ENCODE measurements around the gene SLC7A9. TPM values are rescaled to one million over a fixed set of nuclear protein-coding genes. Genes with fewer than 3 reads are reported as not detected.

SLC7A9 gene
- total RNA-seq, 6 donors from 2014 or later: 0.26 to 1.2 (median 0.44) TPM; not detected in 2

DNA sequence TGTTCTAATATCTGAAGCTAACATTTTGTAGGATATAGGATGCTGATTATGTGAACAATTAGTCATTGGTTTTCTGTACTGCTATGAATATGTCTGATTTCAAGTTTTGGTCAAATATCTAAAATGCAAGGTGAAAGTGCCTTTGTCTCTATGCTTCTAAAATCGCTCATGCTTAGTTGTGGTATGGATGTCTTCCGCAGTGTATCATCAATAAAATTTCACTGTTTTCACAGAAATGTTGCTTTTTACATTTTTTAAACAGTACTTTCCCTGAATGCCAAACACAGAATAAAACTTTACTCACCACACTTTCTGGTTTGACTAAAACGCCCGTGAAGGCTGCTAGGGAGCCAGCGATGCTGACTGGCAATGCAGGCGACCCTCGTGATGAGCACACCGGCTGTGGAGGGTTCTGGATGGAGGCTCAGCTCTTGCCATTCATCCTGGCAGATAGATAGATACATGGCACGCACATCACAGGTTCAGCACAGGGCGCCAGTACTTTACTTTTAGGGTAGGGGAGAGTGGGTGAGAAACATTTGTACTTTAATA is 40.1 kb downstream of the SLC7A9 start:
- ATAC-seq (ENCODE audit: low FRiP score in 2 of 2): no peak
- 91 to 94% methylated on average over 10 of the region's 10 CpGs for WGBS, 2 donors
- Histone ChIP-seq H3K9me3 (no peaks in the 10 kb centered on the region), H3K27me3 (no peaks in the 10 kb centered on the region), H3K27ac (no peak overlapping the region), H3K4me3 (no peak overlapping the region), H3K36me3 (no peaks in the 10 kb centered on the region), H3K4me1 (no peaks in the 10 kb centered on the region)
- TF ChIP-seq EP300 (IDR thresholded peaks at IDR 0.05) (no peak), POLR2AphosphoS5 (IDR thresholded peaks at IDR 0.05) (no peak), POLR2A (IDR thresholded peaks at IDR 0.05) (no peak)
- TF ChIP-seq, protein P1, sequence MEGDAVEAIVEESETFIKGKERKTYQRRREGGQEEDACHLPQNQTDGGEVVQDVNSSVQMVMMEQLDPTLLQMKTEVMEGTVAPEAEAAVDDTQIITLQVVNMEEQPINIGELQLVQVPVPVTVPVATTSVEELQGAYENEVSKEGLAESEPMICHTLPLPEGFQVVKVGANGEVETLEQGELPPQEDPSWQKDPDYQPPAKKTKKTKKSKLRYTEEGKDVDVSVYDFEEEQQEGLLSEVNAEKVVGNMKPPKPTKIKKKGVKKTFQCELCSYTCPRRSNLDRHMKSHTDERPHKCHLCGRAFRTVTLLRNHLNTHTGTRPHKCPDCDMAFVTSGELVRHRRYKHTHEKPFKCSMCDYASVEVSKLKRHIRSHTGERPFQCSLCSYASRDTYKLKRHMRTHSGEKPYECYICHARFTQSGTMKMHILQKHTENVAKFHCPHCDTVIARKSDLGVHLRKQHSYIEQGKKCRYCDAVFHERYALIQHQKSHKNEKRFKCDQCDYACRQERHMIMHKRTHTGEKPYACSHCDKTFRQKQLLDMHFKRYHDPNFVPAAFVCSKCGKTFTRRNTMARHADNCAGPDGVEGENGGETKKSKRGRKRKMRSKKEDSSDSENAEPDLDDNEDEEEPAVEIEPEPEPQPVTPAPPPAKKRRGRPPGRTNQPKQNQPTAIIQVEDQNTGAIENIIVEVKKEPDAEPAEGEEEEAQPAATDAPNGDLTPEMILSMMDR (IDR thresholded peaks at IDR 0.05): no peak
- DNase-seq: no peak

DNA sequence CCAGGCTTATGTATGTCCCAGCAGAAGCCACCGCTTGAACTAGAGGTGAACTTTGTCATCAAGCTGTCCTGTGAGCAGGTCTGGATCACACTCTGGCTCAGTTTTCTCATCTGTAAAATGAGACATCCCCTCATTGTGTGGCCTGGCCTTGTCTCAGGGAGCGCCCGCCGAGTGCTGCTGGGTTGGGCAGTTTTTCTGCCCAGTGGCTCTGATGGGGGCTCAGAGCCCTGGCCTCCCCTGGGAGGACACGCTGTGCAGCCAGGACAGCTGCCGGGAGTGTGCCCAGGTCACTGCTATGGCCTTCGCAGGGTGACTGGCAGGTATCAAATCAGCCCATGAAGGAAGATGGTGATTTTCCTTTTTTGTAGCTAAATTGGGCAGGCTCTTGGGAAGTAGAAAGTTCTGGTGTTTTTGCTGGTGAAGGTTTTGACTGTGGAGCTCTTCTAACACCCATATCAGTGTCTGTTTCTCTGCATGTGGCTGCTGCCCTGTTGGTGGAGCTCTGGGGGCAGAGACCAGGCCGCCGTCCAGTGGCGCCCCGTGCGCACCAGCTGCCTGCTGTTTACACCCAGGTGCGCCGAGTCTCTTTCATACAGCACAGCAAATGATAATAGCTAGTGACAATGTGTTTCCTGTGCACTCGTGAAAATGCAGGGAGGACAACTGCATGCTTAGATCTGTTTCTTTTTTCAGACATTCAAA is 40.8 kb downstream of the SLC7A9 start:
- no peaks in the 10 kb centered on the region for H3K27me3 ChIP-seq
- 77 to 90% methylated on average over 11 to 15 of the region's 15 CpGs for WGBS, 2 donors
- peak in 1 of 2 donors; percentile 71 for DNase-seq

DNA sequence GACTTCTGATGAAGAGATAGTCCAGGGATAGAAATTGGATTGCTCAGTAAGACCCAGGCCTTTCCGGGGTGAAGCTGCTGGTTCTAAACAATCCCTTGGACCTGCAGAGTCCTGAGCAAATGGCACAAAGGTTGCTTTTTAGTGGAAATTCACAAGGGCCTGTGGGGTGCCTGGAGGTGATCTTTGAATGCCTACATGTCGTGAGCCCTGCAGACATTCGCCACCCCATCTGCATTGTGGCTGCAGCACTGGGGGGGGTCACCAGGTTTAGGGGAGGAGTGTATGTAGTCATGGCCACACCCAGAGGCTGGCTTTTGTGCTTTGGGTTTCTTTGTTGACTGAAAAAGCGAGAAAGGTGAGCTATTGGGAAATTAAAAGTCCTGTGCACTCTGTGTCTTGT is 41.4 kb downstream of the SLC7A9 start:
- DNase-seq: no peak

More for the DNA sequence above, 40.8 kb downstream of the SLC7A9 start:
- Histone ChIP-seq H3K9me3 (no peaks in the 10 kb centered on the region), H3K4me3 (no peak overlapping the region), H3K27ac (no peak overlapping the region), H3K4me1 (no peaks in the 10 kb centered on the region), H3K36me3 (no peaks in the 10 kb centered on the region)
- TF ChIP-seq POLR2AphosphoS5 (IDR thresholded peaks at IDR 0.05) (no peak), POLR2A (IDR thresholded peaks at IDR 0.05) (no peak), EP300 (IDR thresholded peaks at IDR 0.05) (no peak)
- TF ChIP-seq, protein P1 (IDR thresholded peaks at IDR 0.05): no peak
- no peak for ATAC-seq (ENCODE audit: low FRiP score in 2 of 2)

DNA sequence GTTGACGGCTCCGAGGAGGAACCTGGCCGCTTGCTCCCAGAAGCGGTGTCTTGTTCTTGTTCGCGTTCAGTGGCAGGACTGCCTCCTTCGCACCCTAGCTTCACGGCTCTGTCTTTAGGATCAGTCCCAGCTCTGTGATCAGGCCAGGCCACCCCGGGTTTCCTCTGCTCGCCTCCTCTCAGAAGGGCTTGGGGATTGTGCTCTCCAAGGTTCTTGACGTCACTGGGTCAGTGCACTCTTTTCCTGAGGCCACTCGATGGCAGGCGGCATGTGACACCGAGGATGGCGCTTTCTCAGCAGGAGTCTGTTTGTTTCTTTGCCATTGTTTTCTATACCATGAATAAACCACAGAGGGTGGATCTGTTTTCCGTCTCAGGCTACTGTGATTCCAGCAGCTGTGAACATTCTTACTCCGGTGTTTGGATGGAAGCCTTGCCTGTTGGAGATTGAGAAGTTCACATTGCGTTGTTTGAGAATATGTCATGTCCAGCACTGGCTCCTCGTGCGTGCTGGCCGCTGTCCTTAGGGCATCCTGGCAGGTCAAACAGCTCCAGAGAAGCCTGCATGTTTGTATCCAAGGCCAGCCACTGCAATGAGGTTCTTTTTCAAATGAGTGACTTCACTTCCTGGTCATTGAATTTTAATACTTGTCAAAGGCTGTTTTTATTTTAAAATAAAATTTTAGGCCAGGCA is 44.5 kb downstream of the SLC7A9 start:
- Histone ChIP-seq H3K36me3 (no peaks in the 10 kb centered on the region), H3K27ac (no peak overlapping the region)
- WGBS, 2 donors: 41 to 49% methylated on average over 21 of the region's 21 CpGs

More for the DNA sequence above, 41.4 kb downstream of the SLC7A9 start:
- Histone ChIP-seq H3K36me3 (no peaks in the 10 kb centered on the region), H3K4me1 (no peaks in the 10 kb centered on the region), H3K27ac (no peak overlapping the region), H3K27me3 (no peaks in the 10 kb centered on the region), H3K4me3 (no peak overlapping the region), H3K9me3 (no peaks in the 10 kb centered on the region)
- ATAC-seq (ENCODE audit: low FRiP score in 2 of 2): no peak
- TF ChIP-seq, protein P1 (IDR thresholded peaks at IDR 0.05): no peak
- 88 to 89% methylated on average over 4 of the region's 4 CpGs for WGBS, 2 donors

More for the DNA sequence above, 44.5 kb downstream of the SLC7A9 start:
- TF ChIP-seq POLR2AphosphoS5 (IDR thresholded peaks at IDR 0.05) (no peak), POLR2A (IDR thresholded peaks at IDR 0.05) (no peak), EP300 (IDR thresholded peaks at IDR 0.05) (no peak)
- TF ChIP-seq, protein P1 (IDR thresholded peaks at IDR 0.05): no peak
- Histone ChIP-seq H3K27me3 (no peaks in the 10 kb centered on the region), H3K4me3 (no peak overlapping the region), H3K9me3 (no peaks in the 10 kb centered on the region), H3K4me1 (no peaks in the 10 kb centered on the region)
- ATAC-seq (ENCODE audit: low FRiP score in 2 of 2) (no peak), DNase-seq (no peak)
